ENCODE measurements around the gene MYO3B.

DNA sequence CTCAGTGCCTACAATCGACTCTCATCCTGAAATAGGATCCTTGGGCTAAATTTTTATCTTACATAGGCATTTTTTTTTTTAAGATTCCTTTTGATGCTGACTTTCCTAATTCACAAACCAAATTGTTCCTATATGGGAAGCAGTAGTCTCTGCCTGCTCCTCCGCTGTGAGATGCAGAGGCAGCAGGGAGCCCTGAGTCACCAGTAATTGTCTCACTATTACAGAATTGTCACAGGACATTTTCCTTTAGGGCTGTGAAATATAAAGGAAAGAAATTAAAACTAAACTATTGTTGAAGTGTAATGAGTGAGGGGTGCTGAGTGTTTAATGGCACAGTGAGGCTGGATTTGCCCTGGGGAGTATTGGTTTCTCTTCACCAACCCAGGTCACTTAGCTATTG, 63.8 kb downstream of the MYO3B start:
- TF ChIP-seq, protein P1, sequence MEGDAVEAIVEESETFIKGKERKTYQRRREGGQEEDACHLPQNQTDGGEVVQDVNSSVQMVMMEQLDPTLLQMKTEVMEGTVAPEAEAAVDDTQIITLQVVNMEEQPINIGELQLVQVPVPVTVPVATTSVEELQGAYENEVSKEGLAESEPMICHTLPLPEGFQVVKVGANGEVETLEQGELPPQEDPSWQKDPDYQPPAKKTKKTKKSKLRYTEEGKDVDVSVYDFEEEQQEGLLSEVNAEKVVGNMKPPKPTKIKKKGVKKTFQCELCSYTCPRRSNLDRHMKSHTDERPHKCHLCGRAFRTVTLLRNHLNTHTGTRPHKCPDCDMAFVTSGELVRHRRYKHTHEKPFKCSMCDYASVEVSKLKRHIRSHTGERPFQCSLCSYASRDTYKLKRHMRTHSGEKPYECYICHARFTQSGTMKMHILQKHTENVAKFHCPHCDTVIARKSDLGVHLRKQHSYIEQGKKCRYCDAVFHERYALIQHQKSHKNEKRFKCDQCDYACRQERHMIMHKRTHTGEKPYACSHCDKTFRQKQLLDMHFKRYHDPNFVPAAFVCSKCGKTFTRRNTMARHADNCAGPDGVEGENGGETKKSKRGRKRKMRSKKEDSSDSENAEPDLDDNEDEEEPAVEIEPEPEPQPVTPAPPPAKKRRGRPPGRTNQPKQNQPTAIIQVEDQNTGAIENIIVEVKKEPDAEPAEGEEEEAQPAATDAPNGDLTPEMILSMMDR (IDR thresholded peaks at IDR 0.05), result no peak
- no peak for TF ChIP-seq POLR2AphosphoS5 (IDR thresholded peaks at IDR 0.05)

Data from esophagus muscularis mucosa (tissue), 3 donors.